ENCODE results near the gene R3HDM1.
A peak's percentile ranks its signal among the peaks of the same experiment; 100 is the strongest.

R3HDM1 gene

GRCh38 chr2:135742325-135742757, 211.1 kb downstream of the R3HDM1 start:
- Histone ChIP-seq H3K27ac (peak overlapping the region; percentile 84), H3K36me3 (replicated peaks) (no peaks in the 10 kb centered on the region), H3K27me3 (replicated peaks) (no peaks in the 10 kb centered on the region), H3K4me3 (ENCODE audit: low read depth, low read length) (peak overlapping the region; percentile 86)
- in situ Hi-C loops (cut with HindIII; ENCODE audit: low pct_ligation_motif_present, low sequenced_read_pairs) = no loop called here
- peak; percentile 18 for DNase-seq
- no peak for TF ChIP-seq CTCF (IDR thresholded peaks at IDR 0.05; ENCODE audit: low read depth, low read length, missing control alignments)

- in situ Hi-C loops (cut with HindIII; ENCODE audit: low pct_ligation_motif_present, low sequenced_read_pairs) = no loop called here
Measured at GRCh38 chr2:135743860-135744259, 212.6 kb downstream of the R3HDM1 start.

DNA sequence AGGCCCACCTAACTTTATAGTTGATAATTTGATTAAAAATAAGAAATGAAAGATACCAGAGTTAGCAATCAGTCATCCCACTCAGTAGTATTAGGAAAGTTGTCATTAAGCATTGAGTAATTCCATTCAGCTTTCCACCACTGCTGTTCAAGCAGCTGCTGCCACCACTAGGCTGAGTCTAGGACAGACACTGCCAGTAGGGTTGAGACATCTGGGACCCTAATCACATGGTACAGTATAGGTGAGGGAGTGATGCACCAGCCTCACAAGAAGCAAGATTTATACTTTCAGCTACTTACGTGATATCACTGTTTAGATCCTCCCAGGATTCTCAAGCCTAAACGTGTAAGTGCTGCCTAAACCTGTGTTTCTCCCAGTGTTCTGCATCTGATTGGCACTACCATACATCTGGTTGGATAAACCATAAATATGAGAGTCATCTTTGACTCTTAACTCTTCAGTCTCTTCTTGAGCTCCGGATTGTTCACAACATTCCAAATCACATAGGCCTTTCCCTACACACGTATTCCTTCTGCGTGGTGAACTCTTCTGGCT, 213.6 kb downstream of the R3HDM1 start:
- H3K27ac ChIP-seq = peak overlapping the region; percentile 33
- DNase-seq = peak; percentile 18
- peak; percentile 50 for TF ChIP-seq CTCF (IDR thresholded peaks at IDR 0.05; ENCODE audit: low read depth, low read length, missing control alignments)
- peaks cover 3% of the 10 kb centered on the region for H3K36me3 ChIP-seq (replicated peaks)
- in situ Hi-C loops (cut with HindIII; ENCODE audit: low pct_ligation_motif_present, low sequenced_read_pairs) = no loop called here
- no peak overlapping the region for H3K4me3 ChIP-seq (ENCODE audit: low read depth, low read length)
- H3K27me3 ChIP-seq (replicated peaks) = no peaks in the 10 kb centered on the region

More at GRCh38 chr2:135743860-135744259, 212.6 kb downstream of the R3HDM1 start:
- no peak overlapping the region for H3K27ac ChIP-seq
- peaks cover 3% of the 10 kb centered on the region for H3K36me3 ChIP-seq (replicated peaks)
- DNase-seq = no peak
- no peak for TF ChIP-seq CTCF (IDR thresholded peaks at IDR 0.05; ENCODE audit: low read depth, low read length, missing control alignments)
- no peaks in the 10 kb centered on the region for H3K27me3 ChIP-seq (replicated peaks)
- H3K4me3 ChIP-seq (ENCODE audit: low read depth, low read length) = peak overlapping the region; percentile 86

- TF ChIP-seq CTCF (IDR thresholded peaks at IDR 0.05; ENCODE audit: low read depth, low read length, missing control alignments) = no peak
- Histone ChIP-seq H3K4me3 (ENCODE audit: low read depth, low read length) (no peak overlapping the region), H3K36me3 (replicated peaks) (peaks cover 3% of the 10 kb centered on the region), H3K27me3 (replicated peaks) (no peaks in the 10 kb centered on the region), H3K27ac (peak overlapping the region; percentile 33)
- in situ Hi-C loops (cut with HindIII; ENCODE audit: low pct_ligation_motif_present, low sequenced_read_pairs) = no loop called here
- DNase-seq = no peak
Measured at GRCh38 chr2:135745545-135745944, 214.3 kb downstream of the R3HDM1 start.

DNA sequence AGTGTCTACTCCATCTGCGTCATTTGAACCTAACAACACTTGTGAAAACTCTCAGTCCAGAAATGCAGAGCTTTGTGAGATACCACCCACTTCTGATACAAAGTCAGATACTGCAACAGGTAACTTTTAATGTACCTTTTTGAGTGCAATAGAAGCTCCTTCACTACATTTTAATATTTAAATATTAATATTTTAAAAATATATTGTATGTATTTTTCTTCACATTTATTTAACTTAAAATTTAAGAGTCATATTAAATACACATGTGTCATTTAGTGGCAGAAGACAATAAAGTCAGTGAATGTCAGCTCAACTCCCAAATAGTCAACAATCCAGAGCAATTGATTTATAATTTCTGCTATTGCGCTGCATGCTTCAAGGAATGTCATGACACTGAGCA, 224.3 kb downstream of the R3HDM1 start:
- Histone ChIP-seq H3K36me3 (replicated peaks) (peaks cover 33% of the 10 kb centered on the region), H3K4me3 (ENCODE audit: low read depth, low read length) (no peak overlapping the region)

More for the DNA sequence above, 224.3 kb downstream of the R3HDM1 start:
- in situ Hi-C loops (cut with HindIII; ENCODE audit: low pct_ligation_motif_present, low sequenced_read_pairs) = no loop called here
- H3K27ac ChIP-seq = no peak overlapping the region
- H3K27me3 ChIP-seq (replicated peaks) = no peaks in the 10 kb centered on the region
- no peak for TF ChIP-seq CTCF (IDR thresholded peaks at IDR 0.05; ENCODE audit: low read depth, low read length, missing control alignments)
- no peak for DNase-seq

Measured in brain microvascular endothelial cell (primary cell).